GM12864 (cell line): ENCODE data around the gene PDZK1IP1.

Experiments
- DNase-seq: peaks from one replicate; pipeline ENCODE4 v3.0.0-alpha.2; 2011; ENCODE audit warnings: low read depth
- H3K4me3 ChIP-seq: 2 replicates; pipeline ENCODE4 v1.5.1; 2011; ENCODE audit warnings: mild to moderate bottlenecking, low read depth, low read length, control low read depth
- TF ChIP-seq, protein P1 (sequence below): IDR thresholded peaks from 2 replicates; pipeline ENCODE4 v1.5.1; 2011; ENCODE audit warnings: low read depth, mild to moderate bottlenecking, moderate library complexity, low read length, control low read depth, inconsistent platforms; ENCODE audit errors: missing control alignments

PDZK1IP1 gene

DNA sequence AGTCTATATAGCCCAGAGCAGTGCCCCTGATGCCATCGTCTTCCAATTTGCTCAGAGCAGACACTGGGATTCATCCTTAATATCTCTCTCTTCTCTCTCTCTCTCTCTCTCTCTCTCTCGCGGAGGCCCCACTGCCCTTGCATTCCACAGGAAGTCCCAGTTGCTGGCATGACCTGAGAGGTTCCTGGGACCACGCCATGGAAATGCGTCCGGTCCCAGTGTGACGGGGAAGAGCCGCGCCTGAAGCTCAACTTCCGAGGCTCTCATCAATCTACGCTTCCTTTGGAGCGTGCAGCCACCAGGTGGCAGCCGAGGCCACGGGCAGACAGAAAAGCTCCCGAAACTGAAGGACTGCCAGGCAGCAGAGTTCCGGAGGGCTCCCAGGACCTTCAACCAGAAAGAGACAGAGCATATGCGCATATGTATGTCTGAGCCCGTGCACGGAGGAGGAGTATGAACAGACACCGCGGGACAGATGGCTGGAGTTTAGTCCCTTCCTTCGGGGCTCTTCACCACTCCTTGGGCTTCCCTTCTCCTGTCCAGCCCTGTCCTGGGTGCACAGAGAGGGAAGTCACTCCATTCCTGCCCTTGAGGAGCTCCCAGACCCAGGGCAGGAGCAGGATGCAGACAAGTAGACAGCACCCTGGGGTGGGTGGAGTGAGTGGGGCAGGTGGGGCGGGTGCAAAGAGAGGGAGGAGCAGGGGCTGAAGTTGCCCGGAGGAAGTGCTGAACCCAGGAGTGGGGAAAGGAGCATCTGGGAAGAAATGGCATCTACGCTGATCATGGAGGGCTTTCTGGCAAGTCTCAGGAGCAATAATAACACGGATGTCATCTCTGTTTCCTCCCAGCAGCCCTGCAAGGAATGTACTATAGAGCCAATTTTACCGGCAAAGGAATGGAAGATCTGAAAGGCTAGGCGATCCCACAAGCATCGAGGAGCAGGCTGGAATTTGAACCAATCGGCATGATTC is 10.5 kb downstream of the PDZK1IP1 start:
- TF ChIP-seq, protein P1, sequence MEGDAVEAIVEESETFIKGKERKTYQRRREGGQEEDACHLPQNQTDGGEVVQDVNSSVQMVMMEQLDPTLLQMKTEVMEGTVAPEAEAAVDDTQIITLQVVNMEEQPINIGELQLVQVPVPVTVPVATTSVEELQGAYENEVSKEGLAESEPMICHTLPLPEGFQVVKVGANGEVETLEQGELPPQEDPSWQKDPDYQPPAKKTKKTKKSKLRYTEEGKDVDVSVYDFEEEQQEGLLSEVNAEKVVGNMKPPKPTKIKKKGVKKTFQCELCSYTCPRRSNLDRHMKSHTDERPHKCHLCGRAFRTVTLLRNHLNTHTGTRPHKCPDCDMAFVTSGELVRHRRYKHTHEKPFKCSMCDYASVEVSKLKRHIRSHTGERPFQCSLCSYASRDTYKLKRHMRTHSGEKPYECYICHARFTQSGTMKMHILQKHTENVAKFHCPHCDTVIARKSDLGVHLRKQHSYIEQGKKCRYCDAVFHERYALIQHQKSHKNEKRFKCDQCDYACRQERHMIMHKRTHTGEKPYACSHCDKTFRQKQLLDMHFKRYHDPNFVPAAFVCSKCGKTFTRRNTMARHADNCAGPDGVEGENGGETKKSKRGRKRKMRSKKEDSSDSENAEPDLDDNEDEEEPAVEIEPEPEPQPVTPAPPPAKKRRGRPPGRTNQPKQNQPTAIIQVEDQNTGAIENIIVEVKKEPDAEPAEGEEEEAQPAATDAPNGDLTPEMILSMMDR = peak; percentile 95
- peak; percentile 59 for DNase-seq

DNA sequence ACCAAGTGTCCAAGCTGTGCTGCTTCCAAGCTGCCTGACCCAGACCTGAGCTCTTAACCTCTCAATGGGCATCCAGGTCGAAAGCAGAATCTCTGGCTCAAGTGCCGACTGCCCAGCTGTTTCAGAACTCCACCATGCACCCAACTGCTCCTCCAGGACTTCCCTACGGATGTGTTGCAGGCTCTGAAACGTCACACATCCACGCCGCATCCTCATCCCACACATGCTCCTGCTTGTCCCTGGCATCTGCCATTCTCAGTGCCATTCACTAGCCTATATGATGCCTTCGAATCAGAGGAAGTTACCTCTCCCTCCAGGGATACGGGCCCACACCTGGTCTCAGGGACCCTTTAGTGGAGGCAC is 11.2 kb downstream of the PDZK1IP1 start:
- no peak for DNase-seq
- TF ChIP-seq, protein P1 = no peak
- peak overlapping the region; percentile 59 for H3K4me3 ChIP-seq

More for the DNA sequence above, 10.5 kb downstream of the PDZK1IP1 start:
- peak overlapping the region; percentile 59 for H3K4me3 ChIP-seq

DNA sequence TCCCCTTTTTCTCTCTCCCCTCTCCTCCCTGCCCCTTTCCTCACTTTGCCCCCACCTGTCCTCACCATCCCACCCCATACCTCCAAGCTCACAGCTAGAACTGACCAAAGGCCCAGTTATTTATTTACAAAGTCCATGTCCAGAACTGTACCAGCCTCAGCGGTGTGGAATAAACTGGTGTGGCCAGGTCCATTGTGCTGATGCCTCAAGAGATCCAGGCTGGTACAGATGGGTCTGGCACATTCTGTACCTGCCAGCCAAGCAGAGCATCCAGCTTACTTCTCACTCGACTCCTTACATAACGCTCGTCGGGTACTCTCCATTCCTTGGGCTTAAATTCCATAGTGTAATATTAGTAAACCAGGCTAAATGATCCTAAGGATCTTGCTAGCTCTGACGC is 11.8 kb downstream of the PDZK1IP1 start:
- H3K4me3 ChIP-seq = no peak overlapping the region
- no peak for DNase-seq
- TF ChIP-seq, protein P1 = no peak

DNA sequence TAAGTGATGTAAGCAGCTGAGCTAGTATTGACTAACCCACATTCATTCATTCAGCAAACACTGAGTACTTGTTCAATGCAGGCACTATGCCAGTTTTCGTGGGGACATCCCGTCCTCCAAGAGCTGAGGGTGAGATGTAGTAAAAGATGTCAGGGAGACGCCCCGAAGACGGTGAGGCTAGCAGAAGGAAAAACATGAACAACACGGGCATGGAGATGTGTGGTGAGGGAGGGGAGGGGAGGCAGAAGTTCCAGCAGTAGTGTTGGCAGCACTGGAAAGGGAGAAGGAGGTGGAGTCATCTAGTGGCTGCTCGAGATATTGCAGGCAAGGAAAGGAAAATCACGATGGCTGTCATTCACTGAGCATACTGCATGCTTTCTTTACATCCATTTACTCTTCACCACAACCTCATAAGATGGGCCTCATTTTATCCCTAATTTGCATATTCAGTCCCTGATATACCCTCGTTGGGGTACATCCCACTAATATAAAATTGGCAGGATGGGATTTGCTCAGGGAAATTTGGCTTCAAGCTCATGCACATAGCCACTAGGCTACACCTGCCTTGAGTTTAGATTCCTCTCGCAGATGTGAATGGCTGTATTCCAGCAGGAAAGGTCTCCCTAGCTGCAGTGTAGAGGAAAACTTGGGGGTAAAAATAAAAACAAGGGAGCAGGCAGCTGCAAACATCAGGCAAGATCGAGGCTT is 14.5 kb downstream of the PDZK1IP1 start:
- no peak for DNase-seq
- no peak overlapping the region for H3K4me3 ChIP-seq
- TF ChIP-seq, protein P1 = peak; percentile 100

DNA sequence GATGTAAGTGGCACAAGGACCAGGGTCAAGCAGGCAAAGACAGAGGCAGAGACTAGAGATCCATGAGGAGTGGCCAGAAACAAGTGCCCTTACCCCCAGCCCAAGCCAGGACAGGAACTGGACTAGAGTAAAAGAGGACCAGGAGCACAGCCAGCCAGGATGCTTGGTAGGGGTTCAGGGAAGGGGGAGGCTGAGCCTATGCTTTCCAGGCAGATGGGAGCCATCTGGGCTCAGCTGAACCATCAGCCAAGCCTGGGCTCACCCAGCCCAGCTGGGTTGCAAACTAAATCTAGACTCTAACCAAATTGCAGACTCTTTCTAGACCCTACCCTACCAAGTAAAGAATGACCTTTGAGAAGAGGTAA is 15.2 kb downstream of the PDZK1IP1 start:
- TF ChIP-seq, protein P1 = no peak
- no peak for DNase-seq
- H3K4me3 ChIP-seq = no peak overlapping the region

DNA sequence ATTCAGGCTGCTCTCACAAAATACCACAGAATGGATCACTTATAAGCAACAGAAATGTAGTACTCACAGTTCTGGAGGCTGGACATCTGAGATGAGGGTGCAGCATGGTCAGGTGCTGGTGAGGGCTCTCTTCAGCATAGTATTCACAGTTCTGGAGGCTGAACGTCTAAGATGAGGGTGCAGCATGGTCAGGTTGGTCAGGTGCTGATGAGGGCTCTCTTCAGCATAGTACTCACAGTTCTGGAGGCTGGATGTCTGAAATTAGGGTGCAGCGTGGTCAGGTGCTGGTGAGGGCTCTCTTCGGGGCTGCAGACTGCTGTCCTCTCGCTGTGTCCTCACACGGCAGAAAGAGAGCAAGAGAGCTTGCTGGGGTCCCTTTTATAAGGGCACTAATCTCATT is 17.1 kb downstream of the PDZK1IP1 start:
- DNase-seq = no peak
- TF ChIP-seq, protein P1 = no peak
- no peak overlapping the region for H3K4me3 ChIP-seq
